DND-41 (cell line): Measurements from ENCODE around the gene GPD1.

Experiments
- ATAC-seq: fragments of 200-7000 bp; cut with Tn5 transposase; 3 replicates; pipeline ENCODE4 v1.9.1; 2021; ENCODE audit warnings: low read depth; ENCODE audit not compliant: insufficient read depth
- DNase-seq: peaks from one replicate; pipeline ENCODE4 v3.0.0-alpha.2; 2020
- H2AFZ ChIP-seq: 2 replicates; pipeline ENCODE4 v1.6.0; 2012; ENCODE audit warnings: low read depth, low read length
- H3K27ac ChIP-seq: 2 replicates; pipeline ENCODE4 v1.5.1; 2012; ENCODE audit warnings: low read length, inconsistent platforms
- H3K27me3 ChIP-seq: fragments of 200-600 bp; sonication (generic); 2 replicates; pipeline ENCODE4 v1.6.0; 2012; ENCODE audit warnings: low read length, mild to moderate bottlenecking, inconsistent platforms; ENCODE audit not compliant: insufficient read depth, poor library complexity
- H3K36me3 ChIP-seq: 2 replicates; pipeline ENCODE4 v1.5.1; 2012; ENCODE audit warnings: low read length, inconsistent platforms; ENCODE audit not compliant: insufficient read depth
- H3K4me1 ChIP-seq: 2 replicates; pipeline ENCODE4 v1.5.1; 2012; ENCODE audit warnings: mild to moderate bottlenecking, low read length; ENCODE audit not compliant: insufficient read depth
- H3K4me2 ChIP-seq: 2 replicates; pipeline ENCODE4 v1.6.0; 2012; ENCODE audit warnings: mild to moderate bottlenecking, moderate library complexity, low read length, inconsistent platforms; ENCODE audit not compliant: insufficient read depth
- H3K4me3 ChIP-seq, 2 experiments: fragments of 200-600 bp in 1 of 2; shearing (Covaris generic) in 1 of 2; 2 replicates each; pipeline ENCODE4 v1.5.1; 2012 to 2016; ENCODE audit warnings: inconsistent platforms in 2 of 2, low read length in 2 of 2, mild to moderate bottlenecking in 2 of 2, low read depth in 1 of 2, moderate library complexity in 1 of 2
- H3K79me2 ChIP-seq: 2 replicates; pipeline ENCODE4 v1.6.0; 2012; ENCODE audit warnings: low read length, inconsistent platforms; ENCODE audit not compliant: insufficient read depth
- H3K9ac ChIP-seq: 2 replicates; pipeline ENCODE4 v1.6.0; 2012; ENCODE audit warnings: low read depth, mild to moderate bottlenecking, inconsistent platforms, low read length, moderate library complexity
- H3K9me3 ChIP-seq: 2 replicates; pipeline ENCODE4 v1.5.1; 2012; ENCODE audit warnings: low read length, moderate library complexity, mild to moderate bottlenecking, inconsistent platforms; ENCODE audit not compliant: insufficient read depth, severe bottlenecking
- H4K20me1 ChIP-seq: 2 replicates; pipeline ENCODE4 v1.6.0; 2012; ENCODE audit warnings: low read length; ENCODE audit not compliant: insufficient read depth
- EZH2 ChIP-seq: IDR thresholded peaks from 3 replicates; pipeline ENCODE4 v1.6.1; 2012; ENCODE audit warnings: borderline replicate concordance, low read depth, mild to moderate bottlenecking, moderate library complexity, low read length, inconsistent platforms; ENCODE audit not compliant: severe bottlenecking
- TF ChIP-seq, protein P1 (sequence below): IDR thresholded peaks from 2 replicates; pipeline ENCODE4 v1.5.1; 2012; ENCODE audit warnings: borderline replicate concordance, low read length, moderate library complexity, mild to moderate bottlenecking; ENCODE audit not compliant: poor library complexity, severe bottlenecking; ENCODE audit errors: extremely low read depth

Gene GPD1

DNA sequence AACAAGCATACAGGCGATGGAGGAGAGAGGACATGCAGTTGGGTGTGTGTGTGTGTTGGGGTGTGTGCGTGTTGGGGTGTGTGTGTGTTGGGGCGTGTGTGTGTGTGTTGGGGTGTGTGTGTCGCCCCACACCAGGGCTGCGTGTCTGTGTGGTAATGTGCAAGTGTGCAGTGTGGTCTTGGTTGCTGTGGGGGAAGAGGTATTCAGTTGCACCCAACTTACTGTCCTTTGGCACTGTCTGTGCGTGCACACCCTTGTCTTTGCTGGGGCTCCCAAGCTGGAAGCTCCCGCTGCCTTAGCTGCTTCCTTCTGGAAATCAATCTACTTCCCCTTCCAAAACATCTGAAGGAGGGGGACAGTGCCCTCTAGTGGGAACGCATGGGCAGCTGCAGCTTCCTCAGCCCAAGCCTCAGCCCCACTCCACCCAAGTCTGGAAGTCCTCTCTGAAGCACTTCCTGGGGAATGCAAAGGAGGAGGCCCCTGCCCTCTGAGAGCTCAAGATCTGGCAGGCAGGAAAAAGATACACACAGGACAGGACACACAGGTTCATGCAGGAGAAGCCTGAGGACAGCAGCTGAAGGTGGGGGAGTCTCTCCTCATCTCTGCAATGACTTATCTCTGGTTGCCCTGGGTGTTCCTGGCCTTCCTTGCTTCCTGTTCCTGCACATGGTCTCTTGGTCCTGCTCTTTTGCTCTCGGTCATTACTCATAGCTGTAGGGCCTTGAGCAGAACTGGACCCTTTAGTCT lies 33.3 kb upstream of the GPD1 start:
- no peaks in the 10 kb centered on the region for H3K9me3 ChIP-seq
- peak; percentile 84 for DNase-seq
- peaks cover 17% of the 10 kb centered on the region for H3K4me1 ChIP-seq
- H3K36me3 ChIP-seq, result no peaks in the 10 kb centered on the region
- peak overlapping the region; percentile 48 for H3K27ac ChIP-seq
- peak overlapping the region; percentile 88 for H2AFZ ChIP-seq
- no peaks in the 10 kb centered on the region for H3K27me3 ChIP-seq
- H3K79me2 ChIP-seq, result no peaks in the 10 kb centered on the region
- peak overlapping the region in 1 of 2 experiments; percentile 41; a peak in 2 of 4 replicates for H3K4me3 ChIP-seq
- TF ChIP-seq, protein P1, sequence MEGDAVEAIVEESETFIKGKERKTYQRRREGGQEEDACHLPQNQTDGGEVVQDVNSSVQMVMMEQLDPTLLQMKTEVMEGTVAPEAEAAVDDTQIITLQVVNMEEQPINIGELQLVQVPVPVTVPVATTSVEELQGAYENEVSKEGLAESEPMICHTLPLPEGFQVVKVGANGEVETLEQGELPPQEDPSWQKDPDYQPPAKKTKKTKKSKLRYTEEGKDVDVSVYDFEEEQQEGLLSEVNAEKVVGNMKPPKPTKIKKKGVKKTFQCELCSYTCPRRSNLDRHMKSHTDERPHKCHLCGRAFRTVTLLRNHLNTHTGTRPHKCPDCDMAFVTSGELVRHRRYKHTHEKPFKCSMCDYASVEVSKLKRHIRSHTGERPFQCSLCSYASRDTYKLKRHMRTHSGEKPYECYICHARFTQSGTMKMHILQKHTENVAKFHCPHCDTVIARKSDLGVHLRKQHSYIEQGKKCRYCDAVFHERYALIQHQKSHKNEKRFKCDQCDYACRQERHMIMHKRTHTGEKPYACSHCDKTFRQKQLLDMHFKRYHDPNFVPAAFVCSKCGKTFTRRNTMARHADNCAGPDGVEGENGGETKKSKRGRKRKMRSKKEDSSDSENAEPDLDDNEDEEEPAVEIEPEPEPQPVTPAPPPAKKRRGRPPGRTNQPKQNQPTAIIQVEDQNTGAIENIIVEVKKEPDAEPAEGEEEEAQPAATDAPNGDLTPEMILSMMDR, result peak; percentile 98
- no peak for TF ChIP-seq EZH2
- ATAC-seq, result peak; percentile 83
- H3K9ac ChIP-seq, result 0 out of 2 replicates have a peak overlapping the region, but pooled peaks have one; percentile 1
- no peaks in the 10 kb centered on the region for H4K20me1 ChIP-seq
- peak overlapping the region; percentile 63 for H3K4me2 ChIP-seq

DNA sequence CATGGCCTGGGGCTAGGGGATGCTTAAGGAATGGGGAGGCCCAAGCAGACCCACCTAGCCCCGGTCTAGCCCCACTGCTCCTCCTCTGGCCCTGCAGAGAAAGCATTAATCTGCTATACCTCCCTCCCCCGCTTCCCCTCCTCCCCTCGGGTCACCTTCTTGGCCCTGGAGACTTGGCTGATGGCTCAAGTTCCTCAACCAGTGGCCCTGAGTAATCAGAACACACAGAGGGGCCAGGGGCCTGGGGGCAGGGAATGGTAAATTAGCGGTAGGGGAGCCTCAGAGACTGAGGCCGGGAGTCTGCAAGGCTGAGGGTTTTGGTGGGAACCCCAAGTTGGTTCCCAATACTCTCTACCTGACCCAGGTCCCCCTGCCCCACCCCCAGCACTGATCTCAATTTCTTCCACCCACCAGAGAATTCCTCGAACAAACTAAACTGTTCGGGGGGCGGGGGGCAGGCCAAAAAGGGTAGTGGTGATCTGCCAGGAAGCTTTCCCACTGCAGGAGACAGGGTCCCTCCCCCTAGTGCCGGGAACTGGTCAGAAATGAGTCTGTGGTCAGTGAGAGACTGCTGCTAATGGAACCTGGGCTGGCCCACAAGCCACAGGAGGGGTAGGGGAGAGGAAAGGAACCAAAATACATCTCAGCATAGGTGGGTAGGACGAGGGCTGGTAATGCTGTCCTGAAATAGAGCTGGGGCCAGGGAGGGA lies 31.5 kb upstream of the GPD1 start:
- no peak overlapping the region for H3K4me2 ChIP-seq
- H4K20me1 ChIP-seq, result no peaks in the 10 kb centered on the region
- H3K4me3 ChIP-seq, result no peak overlapping the region
- peaks cover 19% of the 10 kb centered on the region for H3K4me1 ChIP-seq
- H3K27ac ChIP-seq, result no peak overlapping the region
- H3K36me3 ChIP-seq, result no peaks in the 10 kb centered on the region
- H3K9me3 ChIP-seq, result no peaks in the 10 kb centered on the region
- H2AFZ ChIP-seq, result no peak overlapping the region
- H3K27me3 ChIP-seq, result no peaks in the 10 kb centered on the region
- no peaks in the 10 kb centered on the region for H3K79me2 ChIP-seq
- ATAC-seq, result no peak
- TF ChIP-seq, protein P1, result no peak
- no peak for TF ChIP-seq EZH2
- DNase-seq, result no peak
- H3K9ac ChIP-seq, result no peak overlapping the region

DNA sequence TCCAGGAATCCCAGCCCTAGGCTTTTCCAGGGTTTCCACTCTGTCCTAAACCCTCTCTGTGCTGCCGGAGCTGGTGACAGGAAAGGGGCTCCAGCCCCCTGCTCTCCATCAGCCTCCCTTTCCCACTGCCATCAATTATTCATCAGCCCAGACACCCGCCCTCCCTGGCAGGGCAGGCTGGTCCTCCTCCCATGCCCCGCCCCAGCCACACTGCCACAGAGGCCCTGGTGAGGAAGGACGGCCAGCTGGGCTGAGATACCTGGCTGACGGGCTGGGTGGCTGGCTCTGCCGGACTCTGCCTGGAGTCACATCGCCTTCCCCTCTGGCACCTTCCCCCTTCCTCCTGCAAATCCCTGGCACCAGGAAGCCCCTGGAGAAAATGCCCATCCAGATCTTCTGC lies 30.6 kb upstream of the GPD1 start:
- Histone ChIP-seq H3K9me3 (no peaks in the 10 kb centered on the region), H3K4me3 (no peak overlapping the region), H3K27ac (no peak overlapping the region), H4K20me1 (no peaks in the 10 kb centered on the region), H3K27me3 (no peaks in the 10 kb centered on the region), H3K4me1 (peaks cover 19% of the 10 kb centered on the region), H2AFZ (no peak overlapping the region), H3K4me2 (no peak overlapping the region), H3K79me2 (no peaks in the 10 kb centered on the region), H3K36me3 (no peaks in the 10 kb centered on the region), H3K9ac (no peak overlapping the region)
- TF ChIP-seq, protein P1, result no peak
- TF ChIP-seq EZH2, result no peak
- DNase-seq (no peak), ATAC-seq (no peak)
